Measurements from ENCODE around the gene PSORS1C1. TPM values are rescaled to one million over a fixed set of nuclear protein-coding genes. Genes with fewer than 3 reads are reported as not detected.
"Not testable (repeated sequence)": the region's sequence is repeated elsewhere in the genome, so short reads cannot be mapped to it uniquely, and the experiment has no call there.

The PSORS1C1 gene
- total RNA-seq, 2 experiments from 2014 or later: 0.18 to 0.33 TPM

DNA sequence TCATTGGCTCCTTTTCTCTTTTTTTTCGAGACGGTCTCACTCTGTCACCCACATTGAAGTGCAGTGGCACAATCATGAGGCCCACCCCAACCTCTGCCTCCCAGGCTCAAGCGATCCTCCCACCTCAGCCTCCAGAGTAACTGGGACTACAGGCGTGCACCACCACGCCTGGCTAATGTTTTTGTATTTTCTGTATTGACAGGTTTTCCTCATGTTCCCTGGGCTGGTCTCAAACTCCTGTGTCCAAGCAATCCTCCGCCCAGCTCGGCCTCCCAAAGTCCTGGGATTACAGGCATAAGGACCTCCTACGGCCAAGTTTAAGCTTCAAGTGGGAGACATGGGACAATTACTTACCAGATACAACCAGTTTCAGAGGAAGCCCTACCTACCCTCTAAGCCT, 65.3 kb downstream of the PSORS1C1 start:
- Mint-ChIP-seq H3K9me3 (ENCODE audit: low read depth) (no peaks in the 10 kb centered on the region), H3K36me3 (ENCODE audit: low read depth) (no peaks in the 10 kb centered on the region), H3K27ac (no peak overlapping the region), H3K27me3 (no peaks in the 10 kb centered on the region), H3K4me3 (peak overlapping the region; percentile 81), H3K4me1 (peaks cover 22% of the 10 kb centered on the region)
- POLR2A ChIA-PET: interaction anchor here (0.6 kb wide), 1 partner anchor 16 kb away, joined by 3 read pairs; no protein-coding TSS in a partner anchor
- intact Hi-C loops (cut with DNase I, micrococcal nuclease): loop anchor here in 1 of 2 experiments (1.0 kb wide), 1 partner anchor 22 kb away; the partner anchor contains the start of gene TCF19
- no peak for DNase-seq
- CTCF ChIA-PET: interaction anchor here (0.9 kb wide), 1 partner anchor 41 kb away, joined by 3 read pairs; the partner anchor contains the start of gene PSORS1C2
- ATAC-seq: no peak

DNA sequence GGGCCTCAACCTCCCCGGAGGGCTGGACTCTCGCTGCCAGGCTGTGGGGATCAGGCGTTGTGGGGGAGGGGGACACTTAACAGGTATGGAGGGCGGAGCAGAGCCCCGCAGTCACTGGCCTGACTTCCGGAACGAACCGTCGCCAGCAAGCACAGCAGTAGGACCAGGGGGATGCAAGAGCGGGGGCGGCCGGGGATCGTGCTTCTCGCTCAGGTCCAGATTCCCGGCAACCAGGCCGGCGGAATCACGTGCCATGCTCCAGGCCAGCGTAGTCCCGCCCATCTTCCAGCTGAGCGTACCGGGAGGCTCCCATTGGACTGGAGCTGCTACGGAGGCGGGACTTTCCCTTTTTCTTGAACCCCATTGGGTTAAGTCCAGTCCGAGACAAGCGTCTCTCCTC, 65.9 kb downstream of the PSORS1C1 start:
- CTCF ChIA-PET: interaction anchor here (1.1 kb wide), 1 partner anchor 186 kb away, joined by 4 read pairs; no protein-coding TSS in a partner anchor
- no peaks in the 10 kb centered on the region for H3K9me3 Mint-ChIP-seq (ENCODE audit: low read depth)
- intact Hi-C loops (cut with DNase I, micrococcal nuclease): loop anchor here in 1 of 2 experiments (1.0 kb wide), 1 partner anchor 22 kb away; the partner anchor contains the start of gene TCF19
- POLR2A ChIA-PET: interaction anchor here (1.1 to 1.2 kb wide), 2 partner anchors 16 to 186 kb away, joined by 3 read pairs; no protein-coding TSS in a partner anchor
- H3K36me3 Mint-ChIP-seq (ENCODE audit: low read depth): no peaks in the 10 kb centered on the region
- peak overlapping the region; percentile 81 for H3K4me3 Mint-ChIP-seq
- H3K27ac Mint-ChIP-seq: peak overlapping the region; percentile 74
- peak; percentile 82 for DNase-seq
- H3K4me1 Mint-ChIP-seq: peaks cover 22% of the 10 kb centered on the region
- no peaks in the 10 kb centered on the region for H3K27me3 Mint-ChIP-seq
- peak; percentile 96 for ATAC-seq

DNA sequence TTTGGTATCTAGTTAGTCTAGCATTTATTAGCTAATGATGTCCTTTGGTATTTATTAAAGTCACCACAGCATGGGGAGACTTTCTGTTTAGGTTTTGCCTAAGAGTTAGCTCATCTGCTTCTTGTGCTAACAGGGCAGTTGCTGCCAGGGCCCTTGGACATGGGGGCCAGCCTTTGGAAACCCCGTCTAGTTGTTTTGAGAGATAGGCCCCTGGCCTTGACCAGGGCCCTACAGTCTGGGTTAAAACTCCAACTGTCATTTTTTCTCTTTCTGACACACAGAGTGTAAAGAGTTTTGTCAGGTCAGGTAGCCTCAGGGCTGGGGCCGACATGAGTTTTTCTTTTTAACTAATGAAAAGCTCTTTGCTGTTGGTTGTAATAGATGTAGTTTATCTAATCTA, 68.7 kb downstream of the PSORS1C1 start:
- intact Hi-C loops (cut with DNase I, micrococcal nuclease); POLR2A ChIA-PET; H3K27me3 Mint-ChIP-seq; H3K9me3 Mint-ChIP-seq (ENCODE audit: low read depth); H3K36me3 Mint-ChIP-seq (ENCODE audit: low read depth); ATAC-seq; H3K27ac Mint-ChIP-seq; DNase-seq; H3K4me3 Mint-ChIP-seq: not testable (repeated sequence)
- CTCF ChIA-PET: interaction anchor here (0.8 to 2.0 kb wide), 2 partner anchors 20 to 259 kb away, joined by 4 read pairs; no protein-coding TSS in a partner anchor
- H3K4me1 Mint-ChIP-seq: peaks cover 23% of the 10 kb centered on the region

DNA sequence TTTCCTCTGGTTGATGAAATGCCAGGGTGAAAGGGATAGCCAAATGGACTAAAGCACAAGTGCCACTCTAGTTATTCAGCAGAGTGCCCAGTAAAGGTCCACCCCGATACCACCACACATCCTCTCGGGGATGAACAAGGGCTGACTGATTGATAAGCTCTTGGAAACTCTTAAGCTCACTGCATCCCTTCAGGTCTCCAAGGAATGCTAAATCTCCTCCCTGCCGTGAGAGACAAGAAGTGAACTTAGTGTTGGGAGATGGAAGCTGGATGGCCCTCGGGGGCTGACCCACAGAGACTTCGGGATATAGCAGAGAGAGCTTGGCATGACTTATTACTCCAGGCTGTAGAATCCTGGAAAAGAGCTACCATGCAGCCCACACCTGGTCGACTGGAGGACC, 69.3 kb downstream of the PSORS1C1 start:
- POLR2A ChIA-PET; intact Hi-C loops (cut with DNase I, micrococcal nuclease); ATAC-seq; H3K27me3 Mint-ChIP-seq; H3K27ac Mint-ChIP-seq; H3K4me3 Mint-ChIP-seq; H3K9me3 Mint-ChIP-seq (ENCODE audit: low read depth); DNase-seq; H3K36me3 Mint-ChIP-seq (ENCODE audit: low read depth): not testable (repeated sequence)
- H3K4me1 Mint-ChIP-seq: peaks cover 18% of the 10 kb centered on the region
- CTCF ChIA-PET: interaction anchor here (0.8 to 2.0 kb wide), 4 partner anchors 12 to 259 kb away, joined by 3 to 4 read pairs (median 4); no protein-coding TSS in a partner anchor

DNA sequence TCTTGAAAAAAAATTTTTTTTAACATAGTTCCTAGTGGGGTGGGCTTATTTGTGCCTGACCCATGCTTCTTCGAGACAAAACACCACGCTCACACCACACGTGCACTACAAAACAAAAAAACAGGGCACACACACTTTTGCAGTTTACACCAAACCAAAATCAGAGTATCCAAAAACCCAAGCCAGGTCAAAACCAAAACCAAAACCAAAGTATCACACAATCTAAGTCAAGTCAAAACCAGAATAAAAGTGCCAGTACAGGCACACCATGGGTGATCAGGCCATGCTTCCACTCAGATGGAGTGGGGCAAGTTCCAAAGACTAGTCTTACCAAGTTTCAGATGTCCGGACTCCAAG, 71.1 kb downstream of the PSORS1C1 start:
- H3K9me3 Mint-ChIP-seq (ENCODE audit: low read depth); CTCF ChIA-PET; H3K27me3 Mint-ChIP-seq; H3K4me3 Mint-ChIP-seq; intact Hi-C loops (cut with DNase I, micrococcal nuclease); H3K36me3 Mint-ChIP-seq (ENCODE audit: low read depth); POLR2A ChIA-PET; DNase-seq; H3K4me1 Mint-ChIP-seq; H3K27ac Mint-ChIP-seq: not testable (repeated sequence)
- ATAC-seq: peak; percentile 49

DNA sequence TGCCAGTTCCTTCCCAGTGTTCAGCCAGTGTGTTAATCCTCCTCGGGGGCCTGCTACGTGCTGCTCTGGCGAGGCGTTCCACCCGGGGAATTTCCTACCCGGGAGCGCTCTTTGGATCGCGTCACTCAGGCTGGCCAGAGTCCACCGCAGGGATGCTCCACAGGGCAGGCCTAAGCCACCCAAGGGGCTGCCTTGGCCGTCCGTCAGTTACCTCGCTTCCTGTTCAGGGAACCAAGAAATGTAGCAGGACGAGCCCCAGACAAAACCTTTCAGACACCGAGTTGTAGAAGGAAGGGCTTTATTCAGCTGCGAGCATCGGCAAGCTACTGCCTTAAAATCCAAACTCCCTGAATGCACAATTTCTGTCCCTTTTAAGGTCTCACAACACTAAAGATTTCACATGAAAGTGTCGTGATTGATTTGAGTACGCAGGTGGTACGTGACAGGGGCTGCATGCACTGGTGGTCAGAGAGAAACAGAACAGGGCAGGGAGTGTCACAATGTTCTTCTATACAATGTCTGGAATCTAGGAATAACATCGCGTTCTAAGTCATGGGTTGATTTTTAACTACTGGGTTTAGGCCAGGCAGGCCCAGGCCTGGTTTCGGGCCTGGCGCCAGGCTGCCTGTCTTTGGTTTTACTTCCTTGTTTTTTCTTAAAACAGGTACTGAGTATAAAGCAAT, 71.6 kb downstream of the PSORS1C1 start:
- no peaks in the 10 kb centered on the region for H3K9me3 Mint-ChIP-seq (ENCODE audit: low read depth)
- CTCF ChIA-PET: interaction anchor here (0.6 to 1.4 kb wide), 2 partner anchors 58 to 197 kb away, joined by 3 read pairs; no protein-coding TSS in a partner anchor

DNA sequence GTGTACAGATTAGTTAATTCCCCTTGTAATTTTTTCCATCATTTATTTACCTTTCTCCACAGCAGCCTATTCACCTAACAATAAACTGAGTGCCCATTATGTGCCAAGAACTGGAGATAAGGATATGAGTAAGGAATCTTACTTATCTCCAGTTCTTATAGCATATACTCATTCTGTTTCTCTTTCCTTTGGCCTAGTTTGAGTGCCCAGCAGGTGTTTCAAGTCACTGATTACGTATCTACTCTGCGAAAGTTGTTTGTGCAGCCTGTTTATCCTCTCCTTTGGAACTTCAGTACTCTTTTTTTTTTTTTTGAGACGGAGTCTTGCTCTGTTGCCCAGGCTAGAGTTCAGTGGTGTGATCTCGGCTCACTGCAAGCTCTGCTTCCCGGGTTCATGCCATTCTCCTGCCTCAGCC, 73.2 kb downstream of the PSORS1C1 start:
- ATAC-seq (no peak), DNase-seq (no peak)
- Mint-ChIP-seq H3K36me3 (ENCODE audit: low read depth) (no peaks in the 10 kb centered on the region), H3K27ac (no peak overlapping the region), H3K9me3 (ENCODE audit: low read depth) (no peaks in the 10 kb centered on the region), H3K4me3 (no peak overlapping the region), H3K4me1 (peaks cover 5% of the 10 kb centered on the region), H3K27me3 (no peaks in the 10 kb centered on the region)
- intact Hi-C loops (cut with DNase I, micrococcal nuclease): no loop called here
- ChIA-PET CTCF (interaction anchor here (1.4 kb wide), 1 partner anchor 59 kb away, joined by 3 read pairs; no protein-coding TSS in a partner anchor), POLR2A (no interaction called here)

More for the DNA sequence above, 71.6 kb downstream of the PSORS1C1 start:
- intact Hi-C loops (cut with DNase I, micrococcal nuclease): no loop called here
- Mint-ChIP-seq H3K4me3 (no peak overlapping the region), H3K27ac (no peak overlapping the region), H3K4me1 (peaks cover 5% of the 10 kb centered on the region), H3K36me3 (ENCODE audit: low read depth) (no peaks in the 10 kb centered on the region), H3K27me3 (no peaks in the 10 kb centered on the region)
- DNase-seq (no peak), ATAC-seq (no peak)
- POLR2A ChIA-PET: no interaction called here

DNA sequence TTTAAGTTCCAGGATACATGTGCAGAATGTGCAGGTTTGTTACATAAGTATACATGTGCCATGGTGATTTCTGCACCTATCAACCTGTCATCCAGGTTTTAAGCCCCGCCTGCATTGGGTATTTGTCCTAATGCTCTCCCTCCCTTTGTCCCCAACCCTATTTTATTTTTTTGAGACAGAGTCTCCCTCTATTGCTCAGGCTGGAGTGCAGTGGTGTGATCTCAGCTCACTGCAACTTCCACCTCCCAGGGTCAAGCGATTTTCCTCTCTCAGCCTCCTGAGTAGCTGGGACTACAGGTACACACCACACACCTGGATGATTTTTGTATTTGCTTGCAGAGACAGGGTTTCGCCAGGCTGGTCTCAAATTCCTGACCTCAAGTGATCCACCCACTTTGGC, 74.6 kb downstream of the PSORS1C1 start:
- DNase-seq; H3K27ac Mint-ChIP-seq; intact Hi-C loops (cut with DNase I, micrococcal nuclease); CTCF ChIA-PET; H3K27me3 Mint-ChIP-seq; H3K36me3 Mint-ChIP-seq (ENCODE audit: low read depth); POLR2A ChIA-PET; H3K4me3 Mint-ChIP-seq; H3K4me1 Mint-ChIP-seq; H3K9me3 Mint-ChIP-seq (ENCODE audit: low read depth); ATAC-seq: not testable (repeated sequence)

Other genes starting within 250 kb of the PSORS1C1 start
- gene DDR1, start 230.3 kb upstream of the PSORS1C1 start, total RNA-seq: 10 to 100 TPM in 1 of 2 experiments, 1 to 10 TPM in 1; 9.5 to 12.6 TPM
- 10 to 100 TPM; 35.9 to 40.9 TPM for gene GTF2H4, start 206.6 kb upstream of the PSORS1C1 start, total RNA-seq
- 10 to 100 TPM; 68.1 to 81.1 TPM for gene VARS2, start 200.6 kb upstream of the PSORS1C1 start, total RNA-seq
- not detected for gene SFTA2, start 182.6 kb upstream of the PSORS1C1 start, total RNA-seq
- gene MUCL3, start 173.8 kb upstream of the PSORS1C1 start, total RNA-seq: not detected
- not detected for gene MUC21, start 131.1 kb upstream of the PSORS1C1 start, total RNA-seq
- not detected for gene MUC22, start 104.3 kb upstream of the PSORS1C1 start, total RNA-seq
- gene C6orf15, start 2.2 kb upstream of the PSORS1C1 start, total RNA-seq: not detected
- gene CDSN, start 5.6 kb downstream of the PSORS1C1 start, total RNA-seq: not detected
- not detected for gene PSORS1C2, start 24.3 kb downstream of the PSORS1C1 start, total RNA-seq
- gene CCHCR1, start 43.0 kb downstream of the PSORS1C1 start, total RNA-seq: 10 to 100 TPM; 39.7 to 57.6 TPM
- gene TCF19, start 43.8 kb downstream of the PSORS1C1 start, total RNA-seq: 10 to 100 TPM; 82.6 to 88.0 TPM
- under 1 TPM in 1 of 2 experiments, not detected in 1; 0.21 TPM for gene POU5F1, start 55.9 kb downstream of the PSORS1C1 start, total RNA-seq
- 100 to 1,000 TPM; 660 to 678 TPM for gene HLA-C, start 157.3 kb downstream of the PSORS1C1 start, total RNA-seq
- 1,000 to 10,000 TPM; 2,101 to 2,412 TPM for gene HLA-B, start 242.4 kb downstream of the PSORS1C1 start, total RNA-seq